GM18498 (cell line): ENCODE data around the gene ZNF341.

Experiments
- ATAC-seq: cut with Tn5 transposase; IDR thresholded peaks from one replicate; pipeline ENCODE4 v1.9.1; 2021; ENCODE audit warnings: mild to moderate bottlenecking, moderate library complexity; ENCODE audit not compliant: unreplicated experiment

Gene ZNF341

DNA sequence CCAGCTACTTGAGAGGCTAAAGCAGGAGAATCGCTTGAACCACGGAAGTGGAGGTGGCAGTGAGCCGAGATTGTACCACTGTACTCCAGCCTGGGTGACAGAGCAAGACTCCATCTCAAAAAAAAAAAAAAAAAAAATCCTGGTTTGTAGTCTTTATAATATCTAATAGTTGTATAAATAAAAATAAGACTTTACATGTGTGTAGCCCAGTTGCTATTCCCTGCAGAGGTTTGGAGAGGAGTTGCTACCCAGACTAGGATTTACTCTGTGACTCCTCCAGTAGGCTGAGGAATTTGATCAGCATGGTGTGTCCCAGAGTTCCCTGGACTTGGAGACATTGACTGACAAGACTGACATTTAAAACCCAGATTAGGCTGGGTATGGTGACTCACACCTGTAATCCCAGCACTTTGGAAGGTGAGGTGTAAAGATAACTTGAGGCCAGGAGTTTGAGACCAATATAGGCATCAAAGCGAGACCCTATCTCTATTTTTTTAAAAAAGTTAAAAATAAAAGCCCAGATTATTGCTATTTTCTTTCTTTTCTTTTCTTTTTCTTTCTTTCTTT is 89.6 kb downstream of the ZNF341 start:
- no peak for ATAC-seq

GRCh38 chr20:33822423-33822822 is 90.6 kb downstream of the ZNF341 start:
- ATAC-seq = no peak

GRCh38 chr20:33822991-33823390 is 91.2 kb downstream of the ZNF341 start:
- ATAC-seq = no peak

- ATAC-seq = no peak
These were observed 93.1 kb downstream of the ZNF341 start for GRCh38 chr20:33824852-33825251.

DNA sequence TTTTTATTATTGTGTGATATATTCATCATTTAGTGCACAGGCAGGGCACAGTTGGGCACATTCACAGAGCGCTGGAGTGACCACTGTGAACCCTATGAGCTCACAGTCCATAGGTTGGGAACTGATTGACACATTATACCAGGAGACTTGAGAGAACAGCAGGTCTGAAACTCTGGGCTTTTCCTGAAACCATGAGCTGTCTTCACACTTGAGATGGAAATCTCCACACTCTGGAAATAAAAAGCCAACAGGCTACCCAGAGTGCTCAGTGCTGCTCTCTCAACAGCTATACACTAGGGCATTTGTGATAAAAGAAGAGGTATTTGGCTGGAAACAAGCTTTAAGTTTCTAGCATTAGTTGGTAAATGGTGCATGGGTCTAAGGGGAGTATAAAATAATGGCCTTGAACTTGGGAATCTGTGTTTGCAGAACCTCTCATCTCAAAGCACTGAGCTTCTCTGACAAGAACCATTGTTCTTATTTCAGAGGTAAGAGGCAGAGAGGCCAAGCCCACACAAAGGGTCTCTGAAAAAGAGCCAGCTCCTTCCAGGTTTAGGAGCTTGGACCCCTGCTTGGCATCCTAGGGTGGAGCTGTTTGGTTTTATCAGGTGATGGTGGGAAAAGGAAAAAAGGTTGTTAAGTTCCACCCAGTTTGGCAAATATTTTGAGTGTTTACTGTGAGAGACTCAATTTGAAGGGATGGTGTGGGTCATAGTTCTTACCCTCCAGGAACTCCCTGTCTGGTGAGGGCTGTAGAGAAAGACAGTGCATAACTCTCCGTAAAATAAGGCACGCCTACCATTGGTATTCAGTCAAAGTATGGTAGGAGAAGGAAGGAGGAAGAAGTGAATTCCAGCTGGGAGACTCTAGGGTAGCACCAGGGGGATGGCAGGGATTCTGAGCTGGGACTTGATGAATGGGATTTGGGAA is 93.8 kb downstream of the ZNF341 start:
- ATAC-seq = no peak

GRCh38 chr20:33826270-33826897 is 94.6 kb downstream of the ZNF341 start:
- no peak for ATAC-seq

DNA sequence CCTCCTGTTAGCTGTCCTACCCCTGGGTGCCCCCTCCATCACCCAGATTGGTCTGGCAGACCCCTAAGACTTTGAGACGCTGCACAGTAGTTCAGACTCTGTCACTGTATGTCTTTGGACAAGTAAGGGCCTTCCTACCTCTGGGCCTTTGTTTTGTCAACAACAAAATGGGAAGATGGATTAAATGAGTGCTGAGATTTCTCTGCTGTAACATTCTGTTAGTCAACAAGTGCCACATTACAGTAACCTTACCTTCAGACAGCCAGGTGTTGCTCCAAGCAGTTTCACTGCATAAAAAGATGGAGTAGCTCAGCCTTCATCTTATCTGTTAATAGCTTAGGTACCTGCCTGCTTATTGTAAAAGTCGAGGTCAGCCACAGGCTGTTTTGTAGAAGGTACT is 95.3 kb downstream of the ZNF341 start:
- no peak for ATAC-seq

- no peak for ATAC-seq
These were observed 96.0 kb downstream of the ZNF341 start for GRCh38 chr20:33827634-33828325.

- ATAC-seq = no peak
These were observed 96.6 kb downstream of the ZNF341 start for GRCh38 chr20:33828326-33828844.

DNA sequence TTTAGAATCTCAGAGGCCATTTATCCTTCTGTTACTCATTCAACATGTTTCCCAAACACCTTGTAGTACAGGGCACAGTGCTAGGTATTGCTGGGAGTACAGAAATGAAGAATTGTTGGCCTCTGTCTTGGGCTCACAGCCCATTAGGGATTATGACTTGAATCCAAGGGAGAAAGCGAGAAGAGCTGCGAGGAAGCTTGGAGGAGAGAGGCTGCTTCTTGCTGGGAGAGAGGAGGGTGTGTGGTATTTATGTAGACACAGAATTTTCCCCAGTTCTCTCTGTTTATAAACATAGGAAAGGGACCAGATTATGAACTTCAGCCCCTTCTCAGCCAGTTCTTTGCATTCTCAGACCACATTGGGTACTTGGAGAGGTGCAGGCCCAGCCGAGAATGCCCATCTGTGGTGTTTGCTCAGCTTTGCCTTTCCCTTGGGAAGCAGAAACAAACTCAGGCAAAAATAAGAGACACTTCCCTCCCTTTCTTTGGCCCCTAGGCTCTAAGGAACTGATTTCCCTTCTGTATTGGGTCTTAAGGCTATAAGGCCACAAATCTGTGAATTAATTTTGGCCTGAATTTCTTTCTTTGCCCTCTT is 97.3 kb downstream of the ZNF341 start:
- ATAC-seq = no peak

DNA sequence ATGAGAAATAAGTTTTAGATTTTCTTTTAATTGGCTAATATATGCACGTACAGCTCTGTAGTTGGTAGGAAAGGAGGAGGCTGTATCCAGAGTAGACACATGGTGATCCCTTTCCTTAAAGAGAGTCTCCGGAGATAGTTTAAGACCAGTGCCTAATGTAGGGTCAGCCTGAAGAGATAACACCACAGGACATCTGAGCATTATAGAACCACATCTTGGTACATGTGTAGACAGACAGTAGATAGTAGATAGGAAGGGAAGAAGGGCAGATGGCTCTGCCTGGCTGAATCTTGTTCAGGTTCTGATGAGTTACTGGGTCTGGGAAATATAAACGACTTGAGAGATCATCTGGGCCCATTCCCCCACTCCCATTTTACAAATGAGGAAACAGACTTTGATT is 97.8 kb downstream of the ZNF341 start:
- ATAC-seq = no peak

- no peak for ATAC-seq
These were observed 98.6 kb downstream of the ZNF341 start for GRCh38 chr20:33830371-33830770.

DNA sequence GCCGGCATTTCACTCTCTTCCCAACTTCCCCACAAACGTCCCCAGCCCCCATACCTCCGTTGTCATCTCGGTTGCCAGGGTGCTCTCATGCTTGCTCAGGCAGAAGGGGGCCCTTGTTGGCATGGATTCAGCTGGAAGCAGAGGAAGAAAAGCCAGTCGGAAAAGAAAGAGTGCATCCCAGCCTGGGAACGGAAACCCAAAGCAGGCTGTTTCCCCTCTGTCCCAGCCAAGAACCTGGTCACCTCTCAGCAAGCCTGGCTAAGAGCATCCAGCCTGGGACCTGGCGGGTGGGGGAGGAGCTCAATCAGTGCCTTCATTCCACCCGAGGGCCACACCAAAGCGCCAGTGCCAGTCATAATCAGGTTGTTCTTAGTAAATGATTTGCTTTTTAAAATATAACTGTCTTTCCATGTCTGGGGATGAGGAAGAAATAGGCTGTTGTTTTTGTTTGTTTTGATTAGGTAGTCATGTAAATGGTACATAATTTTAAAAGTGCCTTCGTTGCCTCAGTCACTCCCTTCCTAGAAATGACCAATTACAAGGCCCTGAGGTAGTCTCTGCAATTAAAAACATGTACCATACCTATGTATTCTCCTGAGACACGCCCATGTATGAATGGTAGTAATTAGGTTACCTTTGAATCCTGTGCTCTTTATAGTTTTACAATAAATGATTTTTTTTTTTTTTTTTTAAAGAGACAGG is 100.5 kb downstream of the ZNF341 start:
- ATAC-seq = no peak

GRCh38 chr20:33833333-33833732 is 101.5 kb downstream of the ZNF341 start:
- ATAC-seq = no peak

DNA sequence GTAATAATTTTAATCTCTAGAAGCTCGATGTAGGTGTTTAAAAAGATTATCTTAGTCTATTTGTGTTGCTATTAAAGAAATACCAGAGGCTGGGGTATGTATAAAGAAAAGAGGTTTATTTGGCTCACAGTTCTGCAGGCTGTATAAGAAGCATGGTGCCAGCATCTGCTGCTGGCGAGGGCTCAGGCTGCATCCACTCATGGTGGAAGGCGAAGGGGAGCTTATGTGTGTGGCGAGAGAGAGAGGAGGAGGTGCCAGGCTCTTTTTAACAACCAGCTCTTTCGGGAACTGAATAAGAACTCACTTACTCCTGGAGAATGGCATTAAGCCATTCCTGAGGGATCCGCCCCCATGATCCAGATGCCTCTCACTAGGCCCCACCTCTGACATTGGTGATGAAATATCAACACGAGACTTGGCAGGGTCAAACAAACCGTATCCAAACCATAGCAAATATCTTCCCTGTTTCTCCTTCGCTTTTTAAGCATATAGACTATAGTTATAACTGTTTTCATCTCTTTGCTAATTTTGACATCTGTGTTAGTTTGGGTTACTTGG is 103.9 kb downstream of the ZNF341 start:
- no peak for ATAC-seq

DNA sequence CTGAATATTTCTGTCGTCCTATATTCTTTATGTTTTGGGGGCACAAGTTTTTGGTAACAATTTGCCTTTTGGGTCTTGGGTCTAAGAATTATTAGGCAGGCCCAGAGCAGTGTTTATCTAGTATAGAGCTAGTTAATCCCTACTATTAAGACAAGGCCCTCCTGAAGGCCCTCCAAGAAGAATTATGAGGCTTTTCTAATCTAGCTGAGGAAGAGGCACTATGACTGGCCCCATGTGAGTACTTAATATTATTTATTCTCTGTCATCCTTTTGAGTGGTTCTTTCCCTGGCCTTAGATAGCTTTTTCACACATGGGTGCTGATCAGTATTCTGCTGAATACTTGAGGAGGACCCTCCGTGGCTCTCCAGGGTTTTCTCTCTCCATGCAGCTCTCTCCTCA is 104.5 kb downstream of the ZNF341 start:
- no peak for ATAC-seq

DNA sequence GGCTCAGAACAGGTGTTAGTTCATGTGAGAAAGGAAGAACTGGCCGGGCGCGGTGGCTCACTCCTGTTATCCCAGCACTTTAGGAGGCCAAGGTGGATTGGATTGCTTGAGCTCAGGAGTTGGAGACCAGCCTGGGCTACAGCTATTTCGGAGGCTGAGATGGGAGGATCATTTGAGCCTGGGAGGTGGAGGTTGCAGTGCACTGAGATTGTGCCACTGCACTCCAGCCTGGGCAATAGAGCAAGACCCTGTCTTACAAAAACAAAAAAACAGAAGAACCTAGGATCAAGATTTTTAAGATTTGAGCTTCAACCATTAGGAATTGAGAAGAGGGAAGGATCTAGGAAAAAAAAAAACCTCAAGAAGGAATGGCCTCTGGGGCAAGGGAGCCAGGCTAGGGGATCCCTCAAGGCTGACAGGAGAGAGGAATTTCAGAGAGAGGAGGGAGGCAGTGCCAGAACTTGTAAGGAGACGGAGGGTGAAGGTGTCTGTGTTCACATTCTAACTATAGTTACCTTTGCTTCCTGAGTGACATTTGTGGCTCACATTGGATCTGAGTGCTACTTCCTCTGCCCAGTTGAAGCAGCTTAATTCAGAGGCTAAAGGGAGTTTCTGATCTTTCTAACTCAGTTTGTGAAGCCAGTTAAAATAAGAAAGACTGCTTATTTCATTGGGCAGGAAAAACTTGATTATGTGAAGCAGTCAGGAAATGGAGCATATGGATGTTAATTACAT is 105.5 kb downstream of the ZNF341 start:
- no peak for ATAC-seq

- ATAC-seq = no peak
These were observed 106.5 kb downstream of the ZNF341 start for GRCh38 chr20:33838035-33838864.
